Thyroid gland (tissue), 4 donors: ENCODE data around the gene NLRP3.

Experiments
- CTCF ChIP-seq, 6 experiments: fragments of 200-600 bp in 3 of 6; fragments of 450-650 bp in 3 of 6; sonication (generic) in 3 of 6; IDR thresholded peaks; one replicate each; pipeline ENCODE4 v1.5.1; 2016 to 2019; ENCODE audit warnings: antibody characterized with exemption in 6 of 6, mild to moderate bottlenecking in 2 of 6, inconsistent platforms in 1 of 6, moderate library complexity in 1 of 6
- POLR2A ChIP-seq, 2 donors: fragments of 450-650 bp; IDR thresholded peaks; one replicate each; pipeline ENCODE4 v1.6.1; 2017; ENCODE audit warnings: antibody characterized with exemption in 2 of 2, mild to moderate bottlenecking in 2 of 2, moderate library complexity in 1 of 2

- TF ChIP-seq CTCF (IDR thresholded peaks at IDR 0.05), result peak in 3 of 6 experiments; percentile 34 to 39 (median 35)
- TF ChIP-seq POLR2A (IDR thresholded peaks at IDR 0.05), result no peak
Measured at GRCh38 chr1:247487057-247487456, 71.1 kb downstream of the NLRP3 start.
